ENCODE results near the gene LRRC26. TPM values are rescaled to one million over a fixed set of nuclear protein-coding genes. Genes with fewer than 3 reads are reported as not detected.
A peak's percentile ranks its signal among the peaks of the same experiment; 100 is the strongest.

LRRC26 gene
- polyA plus RNA-seq, 3 donors = not detected

- peak overlapping the region; percentile 79 for H3K4me2 ChIP-seq (replicated peaks; ENCODE audit: extremely low read depth, low read length, poor library complexity, severe bottlenecking)
- Mint-ChIP-seq H3K27ac (peak overlapping the region; percentile 77 to 92 (median 89)), H3K4me1 (peaks cover 49% of the 10 kb centered on the region), H3K27me3 (ENCODE audit: low read depth in 3 of 3) (peaks cover 0 to 4% (median 0%) of the 10 kb centered on the region in 3 donors), H3K9me3 (peaks cover 0 to 2% (median 0%) of the 10 kb centered on the region in 7 donors), H3K4me3 (peak overlapping the region; percentile 74 to 88), H3K36me3 (peaks cover 0 to 2% of the 10 kb centered on the region in 2 donors)
- peaks cover 25% of the 10 kb centered on the region for H4K20me1 ChIP-seq (ENCODE audit: insufficient read depth, low read length)
- peak overlapping the region; percentile 77 to 89 for H3K27ac ChIP-seq (ENCODE audit: low read depth in 1 of 2, low read length in 2 of 2)
- H3K36me3 ChIP-seq (replicated peaks in 1 of 2; ENCODE audit: control insufficient read depth in 1 of 2, insufficient read depth in 2 of 2, low read length in 2 of 2) = no peaks in the 10 kb centered on the region
- peak overlapping the region; percentile 64 for H3K9ac ChIP-seq (ENCODE audit: insufficient read depth, low read length, poor library complexity, severe bottlenecking)
- H3K27me3 ChIP-seq (ENCODE audit: control insufficient read depth in 2 of 2, insufficient read depth in 2 of 2, low read length in 2 of 2) = peaks cover 0 to 4% of the 10 kb centered on the region in 2 donors
- H3K4me3 ChIP-seq (replicated peaks in 1 of 3; ENCODE audit: low read depth in 2 of 3, low read length in 3 of 3) = peak overlapping the region; percentile 47 to 74 (median 68)
- intact Hi-C loops (cut with micrococcal nuclease) = loop anchor here (2.0 to 5.0 kb wide), 3 partner anchors 21 to 351 kb away; partner anchors contain the start of genes RNF208 (in 2 of the 2), MRPL41 (in 1 of the 2), PNPLA7 (in 1 of the 2) and TUBB4B (in 1 of the 2)
- H3K9me3 ChIP-seq (replicated peaks in 1 of 2; ENCODE audit: control insufficient read depth in 1 of 2, insufficient read depth in 1 of 2, low read length in 2 of 2) = no peaks in the 10 kb centered on the region
- no peak for DNase-seq
- TF ChIP-seq CTCF (IDR thresholded peaks at IDR 0.05) = no peak
- H3K79me2 ChIP-seq (ENCODE audit: insufficient read depth, low read length) = peaks cover 51% of the 10 kb centered on the region
- peak overlapping the region; percentile 74 for H2AFZ ChIP-seq (ENCODE audit: insufficient read depth, low read depth, low read length, poor library complexity, severe bottlenecking)
- H3K4me1 ChIP-seq (ENCODE audit: control insufficient read depth in 1 of 2, insufficient read depth in 2 of 2, low read length in 2 of 2) = peaks cover 46 to 62% of the 10 kb centered on the region in 2 donors
- WGBS (ENCODE audit: insufficient coverage) = 10% methylated on average over 14 of the region's 23 CpGs
These were observed 31.5 kb upstream of the LRRC26 start for GRCh38 chr9:137201205-137201868.

- no peaks in the 10 kb centered on the region for H3K9me3 Mint-ChIP-seq
- TF ChIP-seq CTCF (IDR thresholded peaks at IDR 0.05) = no peak
- Histone ChIP-seq H3K79me2 (ENCODE audit: insufficient read depth, low read length) (peaks cover 43% of the 10 kb centered on the region), H3K9me3 (replicated peaks in 1 of 2; ENCODE audit: control insufficient read depth in 1 of 2, insufficient read depth in 1 of 2, low read length in 2 of 2) (no peaks in the 10 kb centered on the region), H3K4me1 (ENCODE audit: control insufficient read depth in 1 of 2, insufficient read depth in 2 of 2, low read length in 2 of 2) (peaks cover 41 to 55% of the 10 kb centered on the region in 2 donors), H3K27ac (ENCODE audit: low read depth in 1 of 2, low read length in 2 of 2) (peak within 1 kb of the TSS; percentile 77 to 89), H2AFZ (ENCODE audit: insufficient read depth, low read depth, low read length, poor library complexity, severe bottlenecking) (peak within 1 kb of the TSS; percentile 74), H3K4me3 (replicated peaks in 1 of 3; ENCODE audit: low read depth in 2 of 3, low read length in 3 of 3) (peak within 1 kb of the TSS; percentile 47 to 74 (median 68)), H4K20me1 (ENCODE audit: insufficient read depth, low read length) (peaks cover 25% of the 10 kb centered on the region), H3K4me2 (replicated peaks; ENCODE audit: extremely low read depth, low read length, poor library complexity, severe bottlenecking) (peak within 1 kb of the TSS; percentile 79), H3K9ac (ENCODE audit: insufficient read depth, low read length, poor library complexity, severe bottlenecking) (peak within 1 kb of the TSS; percentile 64), H3K27me3 (ENCODE audit: control insufficient read depth in 2 of 2, insufficient read depth in 2 of 2, low read length in 2 of 2) (peaks cover 0 to 4% of the 10 kb centered on the region in 2 donors), H3K36me3 (replicated peaks in 1 of 2; ENCODE audit: control insufficient read depth in 1 of 2, insufficient read depth in 2 of 2, low read length in 2 of 2) (peaks cover 0 to under 1% of the 10 kb centered on the region in 2 donors)
- H3K4me1 Mint-ChIP-seq = peaks cover 43% of the 10 kb centered on the region
- WGBS (ENCODE audit: insufficient coverage) = under 1% methylated on average over 118 of the region's 118 CpGs
- H3K27me3 Mint-ChIP-seq (ENCODE audit: low read depth in 3 of 3) = peaks cover 0 to 4% (median 0%) of the 10 kb centered on the region in 3 donors
- H3K4me3 Mint-ChIP-seq = peak within 1 kb of the TSS; percentile 81 to 88
- intact Hi-C loops (cut with micrococcal nuclease) = loop anchor here (1.0 to 5.0 kb wide), 4 partner anchors 12 to 352 kb away; partner anchors contain the start of genes RNF208 (in 2 of the 2), ANAPC2 (in 1 of the 2), MRPL41 (in 1 of the 2) and PNPLA7 (in 1 of the 2)
- H3K27ac Mint-ChIP-seq = peak within 1 kb of the TSS; percentile 77 to 92 (median 89)
- H3K36me3 Mint-ChIP-seq = peaks cover 0 to 2% of the 10 kb centered on the region in 2 donors
- DNase-seq = peak; percentile 98 to 100 (median 99)
These were observed 30.7 kb upstream of the LRRC26 start, which contains the start of gene TPRN for GRCh38 chr9:137200311-137201204. TSS of gene TPRN (minus strand) at chr9:137200741. CDS start at chr9:137200711, 30 bp downstream.
